ENCODE data around the gene IPCEF1.

GRCh38 chr6:154395878-154396277 is 39.3 kb upstream of the IPCEF1 start:
- TF ChIP-seq POLR2A (IDR thresholded peaks at IDR 0.05) (no peak), CTCF (IDR thresholded peaks at IDR 0.05) (no peak)
